Kidney (tissue), 14 donors: ENCODE measurements around the gene EPS8L2. TPM values are rescaled to one million over a fixed set of nuclear protein-coding genes. Genes with fewer than 3 reads are reported as not detected.

Source experiments
- DNase-seq, 5 donors: peaks; one replicate each; pipeline ENCODE4 v3.0.0-alpha.2; 2013 to 2020
- FAIRE-seq: peaks from 2 replicates; lab custom pipeline; 2012; peaks lifted over from hg19 to GRCh38; lab: Jason Lieb, UNC
- H3K27ac ChIP-seq, 2 donors: one replicate each; pipeline ENCODE4 v1.7.0; 2013; ENCODE audit warnings: low read depth in 2 of 2, low read length in 2 of 2, inconsistent platforms in 1 of 2
- H3K27me3 ChIP-seq: one replicate; pipeline ENCODE4 v1.7.1; 2013; ENCODE audit warnings: low read length, inconsistent platforms; ENCODE audit not compliant: control insufficient read depth, insufficient read depth
- H3K36me3 ChIP-seq, 3 donors: one replicate each; pipeline versions ENCODE4 v1.7.0 to v1.7.1; 2013; ENCODE audit warnings: low read length in 3 of 3, control low read depth in 1 of 3, inconsistent platforms in 1 of 3; ENCODE audit not compliant: insufficient read depth in 3 of 3, control insufficient read depth in 2 of 3
- H3K4me1 ChIP-seq, 3 donors: one replicate each; pipeline versions ENCODE4 v1.7.0 to v1.7.1; 2013; ENCODE audit warnings: low read length in 3 of 3, inconsistent platforms in 1 of 3, low read depth in 1 of 3; ENCODE audit not compliant: control insufficient read depth in 2 of 3, insufficient read depth in 2 of 3
- H3K4me3 ChIP-seq, 3 donors: one replicate each; pipeline versions ENCODE4 v1.7.0 to v1.8.1; 2013; ENCODE audit warnings: low read length in 3 of 3, control low read depth in 1 of 3, inconsistent platforms in 1 of 3
- H3K9ac ChIP-seq, 3 donors: one replicate each; pipeline versions ENCODE4 v1.7.0 to v1.7.1; 2013; ENCODE audit warnings: low read length in 3 of 3, control low read depth in 1 of 3, inconsistent platforms in 1 of 3
- H3K9me3 ChIP-seq, 3 donors: one replicate each; pipeline versions ENCODE4 v1.7.0 to v1.7.1; 2013; ENCODE audit warnings: low read length in 3 of 3, control low read depth in 1 of 3, inconsistent platforms in 1 of 3; ENCODE audit not compliant: control insufficient read depth in 2 of 3, insufficient read depth in 1 of 3
- intact Hi-C: fragments of 100-400 bp; cut with DNase I; formaldehyde crosslinking; loops from one replicate; pipeline ENCODE4 v1.11.1; 2022
- polyA plus RNA-seq: library from polyadenylated mRNA; stranded (reverse); fragments of 350-450 nt; fragmentation: Illumina TruSeq; extraction: RNeasy Lipid Tissue Mini Kit (QIAGEN cat#74804); gene quantifications from one replicate; pipeline ENCODE4 v1.2.3, GENCODE V29; 2014; ENCODE audit warnings: low read depth, low replicate concordance; ENCODE audit not compliant: insufficient read depth
- total RNA-seq: library from RNA; stranded (reverse); fragmentation: NEBNext Ultra II Directional; extraction: Animal tissue kit (Norgen Biotek cat#: 25700); gene quantifications from one replicate; pipeline ENCODE4 v1.2.1, GENCODE V29; 2021
- TF ChIP-seq, protein P1 (sequence below): IDR thresholded peaks from 3 replicates; pipeline ENCODE4 v1.5.1; 2012; ENCODE audit warnings: mild to moderate bottlenecking, moderate library complexity, borderline replicate concordance; ENCODE audit not compliant: insufficient read depth; ENCODE audit errors: extremely low read depth
- donor health status: control.
- donor health status: control.
- donor health status: control.
- donor health status: control.
- donor health status: control.
- donor health status: DM: yes; HTN: yes; CAD: no.
- donor health status: Normal renal cell carcinoma (clear cell type).

EPS8L2 gene
- total and polyA plus RNA-seq, 2 donors from 2014 or later: 199 to 287 TPM

DNA sequence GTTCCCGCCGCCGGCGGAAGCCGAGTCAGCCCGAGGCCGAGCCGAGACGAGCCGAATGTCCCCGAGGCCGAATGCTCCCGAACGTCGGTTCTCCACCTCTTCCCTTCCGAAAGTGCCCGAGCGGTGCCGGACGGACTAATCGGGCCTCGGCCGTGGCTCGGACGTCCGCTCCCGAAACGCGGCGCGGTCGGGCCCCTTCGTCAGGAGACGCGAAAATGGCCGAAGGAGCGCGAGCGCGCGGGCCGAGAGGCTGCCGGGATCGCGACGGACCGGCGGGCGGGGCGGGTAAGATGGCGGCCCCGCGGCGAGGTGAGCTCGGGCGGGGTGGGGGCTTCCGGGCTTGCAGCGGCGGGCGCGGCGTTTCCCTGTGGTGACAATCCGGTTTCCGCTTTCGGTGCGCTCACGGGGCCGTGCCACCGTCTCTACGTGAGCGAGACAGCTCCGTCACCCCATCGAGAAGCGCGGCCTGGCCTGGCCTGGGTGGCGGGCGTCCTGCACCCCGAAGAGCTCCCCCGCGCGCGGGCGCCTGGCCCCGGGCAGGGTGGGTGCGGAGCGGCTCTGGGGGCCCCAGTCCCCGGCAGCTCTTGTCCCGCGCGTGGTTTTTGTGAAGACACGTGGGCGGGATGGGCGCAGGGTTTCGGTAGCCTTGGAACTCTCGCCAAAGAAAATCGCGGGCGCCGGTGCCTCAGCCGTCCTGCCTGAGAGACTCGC is 10.3 kb upstream of the EPS8L2 start, which contains the start of gene TMEM80:
TSS of gene TMEM80 (plus strand) at position 279 of the 711 bp plus-strand sequence. CDS start at position 291, 12 bp downstream.
- Histone ChIP-seq H3K4me1 (peaks cover 0 to 17% (median 6%) of the 10 kb centered on the region in 3 donors), H3K36me3 (peaks cover 0 to 2% (median 0%) of the 10 kb centered on the region in 3 donors), H3K27me3 (no peaks in the 10 kb centered on the region), H3K9me3 (no peaks in the 10 kb centered on the region), H3K9ac (peak within 1 kb of the TSS; percentile 51 to 91 (median 81)), H3K27ac (peak within 1 kb of the TSS; percentile 99 to 100), H3K4me3 (peak within 1 kb of the TSS; percentile 69 to 78 (median 76))
- DNase-seq: peak; percentile 99 to 100 (median 100)
- intact Hi-C loops: no loop called here
- FAIRE-seq: no peak
- TF ChIP-seq, protein P1, sequence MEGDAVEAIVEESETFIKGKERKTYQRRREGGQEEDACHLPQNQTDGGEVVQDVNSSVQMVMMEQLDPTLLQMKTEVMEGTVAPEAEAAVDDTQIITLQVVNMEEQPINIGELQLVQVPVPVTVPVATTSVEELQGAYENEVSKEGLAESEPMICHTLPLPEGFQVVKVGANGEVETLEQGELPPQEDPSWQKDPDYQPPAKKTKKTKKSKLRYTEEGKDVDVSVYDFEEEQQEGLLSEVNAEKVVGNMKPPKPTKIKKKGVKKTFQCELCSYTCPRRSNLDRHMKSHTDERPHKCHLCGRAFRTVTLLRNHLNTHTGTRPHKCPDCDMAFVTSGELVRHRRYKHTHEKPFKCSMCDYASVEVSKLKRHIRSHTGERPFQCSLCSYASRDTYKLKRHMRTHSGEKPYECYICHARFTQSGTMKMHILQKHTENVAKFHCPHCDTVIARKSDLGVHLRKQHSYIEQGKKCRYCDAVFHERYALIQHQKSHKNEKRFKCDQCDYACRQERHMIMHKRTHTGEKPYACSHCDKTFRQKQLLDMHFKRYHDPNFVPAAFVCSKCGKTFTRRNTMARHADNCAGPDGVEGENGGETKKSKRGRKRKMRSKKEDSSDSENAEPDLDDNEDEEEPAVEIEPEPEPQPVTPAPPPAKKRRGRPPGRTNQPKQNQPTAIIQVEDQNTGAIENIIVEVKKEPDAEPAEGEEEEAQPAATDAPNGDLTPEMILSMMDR: no peak

DNA sequence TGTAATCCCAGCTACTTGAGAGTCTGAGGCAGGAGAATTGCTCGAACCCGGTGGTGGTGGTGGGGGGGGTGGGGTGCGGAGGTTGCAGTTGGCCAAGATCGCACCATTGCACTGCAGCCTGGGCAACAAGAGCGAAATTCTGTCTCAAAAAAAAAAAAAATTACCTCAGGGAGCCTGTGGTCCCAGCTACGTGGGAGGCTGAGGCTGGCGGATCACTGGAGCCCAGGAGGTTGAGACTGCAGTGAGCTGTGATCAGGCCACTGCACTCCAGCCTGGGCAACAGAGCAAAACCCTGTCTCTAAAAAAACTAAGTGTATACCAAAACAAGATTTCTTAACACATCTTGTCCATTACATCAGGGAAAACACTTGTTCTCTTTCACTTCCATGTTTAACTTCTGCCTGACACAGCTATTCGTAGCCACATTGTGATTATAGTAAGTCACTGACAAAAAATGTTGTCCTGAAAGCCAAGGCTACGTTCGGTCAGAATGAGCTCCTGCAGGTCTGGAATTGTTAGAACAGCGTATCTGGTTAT is 9.0 kb upstream of the EPS8L2 start:
- peak overlapping the region in 1 of 3 donors; percentile 57 for H3K9ac ChIP-seq
- H3K27ac ChIP-seq: peak overlapping the region; percentile 8 to 100
- H3K27me3 ChIP-seq: no peaks in the 10 kb centered on the region
- intact Hi-C loops: no loop called here
- H3K36me3 ChIP-seq: peaks cover 0 to 2% (median 0%) of the 10 kb centered on the region in 3 donors
- no peak for FAIRE-seq
- TF ChIP-seq, protein P1: no peak
- no peak overlapping the region for H3K4me3 ChIP-seq
- H3K4me1 ChIP-seq: peaks cover 0 to 17% (median 6%) of the 10 kb centered on the region in 3 donors
- peak in 1 of 5 donors; percentile 65 for DNase-seq
- no peaks in the 10 kb centered on the region for H3K9me3 ChIP-seq

DNA sequence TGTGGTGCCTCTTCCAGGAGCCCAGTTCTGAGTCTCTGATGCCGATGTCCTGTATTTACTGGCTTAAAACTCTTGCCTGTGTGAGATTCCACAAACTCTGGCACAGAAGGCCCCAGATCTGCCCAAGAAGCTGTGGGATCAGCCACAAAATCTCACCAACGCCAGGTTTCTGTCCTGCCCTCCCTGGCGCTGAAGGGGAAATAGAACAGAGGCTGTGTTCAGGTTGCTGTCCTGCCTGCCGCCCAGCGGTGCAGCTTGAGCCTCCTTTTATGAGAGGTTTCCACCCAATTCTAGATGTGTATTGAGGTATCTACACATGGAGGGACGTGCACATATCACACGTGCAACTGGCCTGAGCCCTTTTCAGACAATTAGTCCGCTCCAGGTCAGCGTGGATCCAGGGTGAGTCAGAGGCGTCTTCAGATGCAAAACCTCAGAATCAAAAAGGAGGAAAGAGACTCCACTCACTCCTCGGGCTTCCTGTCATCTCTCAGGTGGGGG is 8.2 kb upstream of the EPS8L2 start:
- H3K9me3 ChIP-seq: no peaks in the 10 kb centered on the region
- H3K4me1 ChIP-seq: peaks cover 0 to 21% (median 12%) of the 10 kb centered on the region in 3 donors
- H3K27ac ChIP-seq: peak overlapping the region; percentile 25 to 79
- no peak for DNase-seq
- intact Hi-C loops: no loop called here
- no peaks in the 10 kb centered on the region for H3K27me3 ChIP-seq
- no peak overlapping the region for H3K4me3 ChIP-seq
- H3K36me3 ChIP-seq: peaks cover 0 to 2% (median 0%) of the 10 kb centered on the region in 3 donors
- TF ChIP-seq, protein P1: no peak
- FAIRE-seq: no peak
- H3K9ac ChIP-seq: peak overlapping the region in 1 of 3 donors; percentile 57
